Stimulated activated CD8-positive, alpha-beta memory T cell treated with anti-CD3 and anti-CD28 coated beads, Interleukin-4, amount 100 ng/mL, for 1 hour (primary cell): Measurements from ENCODE around the gene VEPH1.

Experiments used
- DNase-seq, 2 donors: peaks; one replicate each; pipeline ENCODE4 v3.0.0-alpha.2; 2020; ENCODE audit warnings: low read depth in 2 of 2, low spot score in 1 of 2

VEPH1 gene

GRCh38 chr3:157502916-157503595 is at the start of gene VEPH1:
Gene VEPH1 (minus strand): TSS chr3:157503416. CDS start chr3:157495349, 8,067 bp downstream.
- no peak for DNase-seq

DNA sequence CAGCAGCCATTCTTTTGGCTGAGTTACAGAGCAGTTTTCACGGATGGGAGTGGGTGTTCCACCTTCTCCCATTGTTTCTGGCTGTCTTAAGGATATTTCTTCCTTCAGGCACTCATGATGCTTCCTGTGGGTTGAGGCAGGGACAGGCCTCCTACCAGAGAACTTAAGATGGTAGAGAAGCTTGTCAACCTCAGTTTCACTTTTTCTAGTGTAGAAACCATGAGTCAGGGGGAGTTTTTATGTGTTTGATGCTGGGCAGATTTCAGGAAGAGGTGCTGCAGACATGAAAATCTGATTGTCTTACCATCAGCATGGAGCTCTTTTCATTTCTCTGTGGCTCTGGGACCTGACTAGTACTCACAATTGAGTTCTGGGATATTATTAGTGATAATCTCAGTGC is 48.7 kb upstream of the VEPH1 start:
- no peak for DNase-seq

GRCh38 chr3:157549498-157549897 is 46.3 kb upstream of the VEPH1 start:
- DNase-seq: no peak

DNA sequence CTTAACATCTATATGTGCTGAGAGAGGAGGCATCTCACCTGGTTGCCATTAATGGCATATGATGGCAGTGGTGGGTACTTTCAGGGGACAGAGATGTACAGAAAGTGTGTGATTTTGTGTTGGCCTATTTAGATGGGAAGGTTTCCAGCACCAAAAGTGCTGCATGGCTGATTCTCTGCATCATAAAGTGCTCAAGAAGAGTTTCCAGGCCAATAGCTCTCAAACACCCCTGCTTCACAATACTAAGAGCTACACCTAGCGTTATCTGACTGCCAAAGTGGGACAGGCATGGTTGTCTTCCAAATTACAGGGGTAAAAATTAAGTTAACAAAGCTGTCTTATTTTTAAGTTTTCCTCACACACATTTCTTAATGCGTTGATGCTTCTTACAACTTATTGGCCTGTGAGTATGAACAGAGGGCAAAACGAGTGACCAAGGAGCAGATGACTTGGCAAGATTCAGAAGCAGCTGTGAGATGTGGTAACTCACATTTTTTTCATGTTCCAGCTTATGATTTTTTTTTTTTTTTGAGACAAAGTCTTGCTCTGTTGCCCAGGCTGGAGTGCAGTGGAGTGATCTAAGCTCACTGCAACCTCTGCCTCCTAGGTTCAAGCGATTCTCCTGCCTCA is 41.4 kb upstream of the VEPH1 start:
- DNase-seq: no peak

- no peak for DNase-seq
Observed at GRCh38 chr3:157543501-157544035, 40.4 kb upstream of the VEPH1 start.

GRCh38 chr3:157542711-157543500 is 39.7 kb upstream of the VEPH1 start:
- DNase-seq: no peak

GRCh38 chr3:157541506-157542236 is 38.5 kb upstream of the VEPH1 start:
- DNase-seq: no peak

- DNase-seq: no peak
Observed at GRCh38 chr3:157540656-157541055, 37.4 kb upstream of the VEPH1 start.

- no peak for DNase-seq
Observed at GRCh38 chr3:157535667-157536066, 32.5 kb upstream of the VEPH1 start.

DNA sequence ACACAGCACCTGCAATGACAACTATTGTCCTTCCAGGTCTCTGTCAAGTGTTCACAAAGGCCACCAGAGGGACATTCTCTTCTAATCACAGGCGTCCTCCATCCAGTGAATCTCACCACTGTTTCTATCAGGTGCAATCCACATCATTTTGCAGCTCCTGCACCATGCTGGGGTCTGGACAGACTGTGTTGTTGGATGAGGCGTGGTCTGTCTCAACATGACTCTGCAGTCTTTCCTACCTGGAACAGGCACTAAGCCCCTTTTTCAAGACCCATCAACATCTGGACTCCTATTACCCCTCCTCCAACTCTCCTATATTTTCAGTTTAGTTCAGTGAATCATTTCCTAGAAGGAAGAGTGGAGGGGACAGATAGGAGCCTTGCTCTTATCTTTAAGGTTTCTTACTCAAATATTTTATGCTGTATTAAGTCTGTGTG is 31.5 kb upstream of the VEPH1 start:
- DNase-seq: no peak

DNA sequence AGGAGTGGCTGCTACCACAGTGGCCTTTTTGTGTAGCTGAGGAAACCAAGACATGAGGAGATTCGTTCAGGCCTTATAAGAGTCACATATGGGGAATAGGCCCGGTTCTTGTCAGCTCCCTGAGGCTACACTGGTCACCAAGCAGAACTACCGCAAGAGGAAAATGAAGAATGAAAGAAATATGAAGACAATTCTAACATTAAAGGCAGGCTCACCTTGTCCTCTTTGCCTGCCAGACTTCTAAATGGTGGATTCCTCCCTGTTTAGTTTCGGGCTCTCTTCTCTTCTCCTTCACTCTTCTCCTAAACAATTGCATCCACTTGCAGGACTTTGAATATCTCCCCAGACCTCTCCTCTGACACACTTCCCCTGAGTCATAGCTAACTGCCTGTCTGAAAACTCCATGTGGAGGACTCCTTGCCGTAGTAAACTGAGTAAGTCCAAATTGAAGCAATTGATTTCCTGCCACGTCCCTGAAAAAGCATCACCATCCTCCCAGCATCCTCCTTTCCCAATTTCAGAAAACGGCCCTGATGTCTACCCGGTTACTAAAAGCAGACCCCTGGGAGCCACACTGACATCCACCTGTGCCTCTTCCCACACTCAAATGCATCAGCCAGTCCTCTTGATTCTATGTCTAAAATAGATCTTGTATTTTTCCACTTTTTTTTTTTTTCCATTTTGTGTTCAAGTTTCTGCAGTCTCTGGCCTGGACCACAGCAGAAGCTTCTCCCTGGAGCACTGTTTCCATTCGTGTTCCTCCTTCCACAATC is 30.3 kb upstream of the VEPH1 start:
- DNase-seq: no peak

- no peak for DNase-seq
Observed at GRCh38 chr3:157532529-157533297, 29.5 kb upstream of the VEPH1 start.

DNA sequence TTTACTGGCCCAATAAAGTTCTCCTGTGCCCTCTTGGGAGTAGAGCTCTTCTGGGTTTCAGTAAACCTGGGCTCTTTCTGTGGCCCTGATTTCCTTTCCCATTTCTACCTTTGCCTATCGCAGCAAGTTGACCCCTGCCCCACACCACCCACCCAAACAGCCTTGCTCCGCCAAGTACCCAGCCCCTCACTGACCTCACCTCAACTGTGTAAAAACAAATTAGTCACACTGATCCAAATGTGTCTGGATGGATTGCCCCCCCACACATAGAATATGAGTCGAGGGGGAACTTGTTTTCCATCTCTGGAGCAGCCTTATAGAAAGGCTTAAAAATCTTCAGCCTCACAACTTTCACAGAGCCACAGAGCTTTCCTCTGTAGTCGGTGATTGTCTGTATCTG is 28.6 kb upstream of the VEPH1 start:
- DNase-seq: no peak

DNA sequence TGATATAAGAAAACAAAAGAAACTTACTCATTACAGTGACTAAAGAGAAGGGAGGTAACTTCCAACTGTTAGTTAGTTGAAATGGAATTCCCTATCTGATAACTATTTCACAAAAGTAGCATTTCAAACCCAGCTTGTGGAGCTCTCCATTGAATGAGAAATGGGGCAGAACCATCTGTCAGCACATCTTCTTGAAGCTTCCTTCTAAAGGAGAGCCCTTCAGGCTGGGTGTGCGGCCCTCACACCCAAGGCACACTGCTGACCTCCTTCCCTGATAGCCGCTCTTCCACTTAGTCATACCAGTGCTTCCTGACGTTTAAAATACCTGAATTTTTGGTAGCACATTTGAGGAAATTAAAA is 28.1 kb upstream of the VEPH1 start:
- DNase-seq: no peak

GRCh38 chr3:157530637-157531300 is 27.6 kb upstream of the VEPH1 start:
- no peak for DNase-seq

DNA sequence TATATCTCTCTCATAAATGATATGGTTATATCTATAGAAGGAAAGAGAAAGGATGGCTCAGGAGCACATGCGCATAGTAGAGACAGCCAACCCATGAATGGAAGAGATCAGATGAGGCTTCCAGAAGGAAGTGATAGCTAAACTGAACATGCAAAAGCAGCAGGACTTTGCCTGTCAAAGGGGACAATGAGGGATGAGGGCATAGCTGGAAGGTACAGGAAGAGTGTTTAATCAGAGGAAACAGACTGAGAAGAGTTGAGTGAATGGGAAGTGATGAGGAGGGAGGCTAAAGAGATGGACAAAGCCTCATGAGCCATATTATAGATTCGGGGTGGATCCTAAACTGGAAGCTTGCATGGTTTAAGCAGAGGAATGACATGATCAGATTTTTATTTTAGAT is 26.5 kb upstream of the VEPH1 start:
- no peak for DNase-seq

DNA sequence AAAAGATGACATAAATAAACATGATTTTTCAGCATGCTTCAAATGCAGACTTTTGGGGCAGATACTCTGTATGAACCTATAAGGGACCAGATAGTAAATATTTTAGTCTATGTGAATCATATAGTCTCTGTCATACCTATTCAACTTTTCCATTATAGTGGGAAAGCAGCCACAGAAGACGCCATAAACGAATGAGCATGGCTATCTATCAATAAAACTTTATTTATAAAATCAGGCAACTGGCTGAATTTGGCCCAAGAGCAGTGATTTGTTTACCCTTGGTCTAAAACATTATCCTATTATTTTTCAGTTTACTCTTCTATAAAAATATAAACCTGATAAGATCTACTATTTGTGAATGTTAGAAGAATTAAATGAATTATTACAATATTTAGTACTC is 25.9 kb upstream of the VEPH1 start:
- DNase-seq: no peak

- DNase-seq: no peak
Observed at GRCh38 chr3:157527131-157527881, 24.1 kb upstream of the VEPH1 start.

- no peak for DNase-seq
Observed at GRCh38 chr3:157526036-157526435, 22.8 kb upstream of the VEPH1 start.
